ENCODE measurements around the gene RALGDS. TPM values are rescaled to one million over a fixed set of nuclear protein-coding genes. Genes with fewer than 3 reads are reported as not detected.
"Not testable (repeated sequence)": the region's sequence is repeated elsewhere in the genome, so short reads cannot be mapped to it uniquely, and the experiment has no call there.

Gene RALGDS
- total RNA-seq, 1 donor from 2014 or later = 19.0 TPM

DNA sequence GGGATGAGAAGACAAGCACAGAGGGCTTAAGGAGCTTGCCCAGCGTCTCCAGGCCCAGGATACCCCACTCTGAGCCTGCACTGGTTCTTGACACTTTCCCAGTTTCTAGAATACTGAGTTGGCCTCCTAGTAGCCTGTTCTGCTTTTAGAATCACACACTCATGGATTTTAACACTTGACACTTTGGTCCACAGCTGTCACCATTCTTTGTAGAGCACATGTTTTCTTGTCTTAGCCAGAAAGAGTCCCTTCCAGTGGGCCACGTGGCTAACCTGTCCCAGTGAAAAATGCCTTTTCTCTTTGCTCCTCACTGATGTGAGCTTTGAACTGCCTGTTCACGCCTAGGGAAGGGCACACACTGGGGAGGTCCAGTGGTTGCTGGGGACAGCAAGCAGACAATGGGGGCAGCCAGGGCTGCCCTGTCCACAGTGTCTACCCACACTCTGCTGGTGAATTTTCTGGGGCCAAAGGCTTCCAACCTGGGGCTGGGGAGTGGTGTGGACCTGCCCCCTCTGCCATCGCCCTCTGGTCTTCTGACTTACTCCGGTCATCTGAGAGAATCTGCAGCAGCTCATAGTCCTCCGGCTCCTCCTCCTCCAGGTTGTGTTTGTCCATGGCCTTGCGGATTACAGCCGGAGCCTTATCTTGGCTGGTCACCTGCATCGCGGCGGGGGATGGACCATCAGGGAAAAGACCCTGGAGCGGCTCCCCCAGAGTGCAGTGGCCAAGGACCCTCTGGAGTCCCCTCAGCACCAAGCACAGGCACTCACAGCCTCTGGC is 21.1 kb downstream of the RALGDS start:
- peaks cover 16% of the 10 kb centered on the region for H3K9me3 Mint-ChIP-seq (ENCODE audit: low read depth)

DNA sequence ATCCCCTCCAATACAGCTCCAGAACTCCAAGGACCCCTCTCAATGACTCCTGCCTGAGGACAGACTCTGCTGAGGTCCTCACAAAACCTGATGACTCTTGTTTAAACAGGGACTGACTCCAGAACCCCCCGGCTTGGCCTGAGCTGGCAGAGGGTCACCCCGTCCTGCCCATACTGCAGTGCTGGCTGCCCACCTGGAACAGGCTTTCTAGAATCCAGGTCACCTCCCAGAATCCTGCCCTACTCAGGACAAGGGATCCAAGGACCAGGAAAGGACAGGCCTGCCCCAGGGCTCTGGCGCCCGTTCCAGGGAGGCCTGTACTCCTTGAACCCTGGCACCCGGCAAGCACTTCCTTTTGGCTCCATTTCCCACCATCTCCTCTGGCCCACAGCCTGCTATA is 22.2 kb downstream of the RALGDS start:
- Mint-ChIP-seq H3K27ac (ENCODE audit: unreplicated experiment) (no peak overlapping the region), H3K4me3 (ENCODE audit: unreplicated experiment) (no peak overlapping the region), H3K4me1 (ENCODE audit: low read depth) (no peaks in the 10 kb centered on the region), H3K9me3 (ENCODE audit: low read depth) (peaks cover 18% of the 10 kb centered on the region), H3K27me3 (ENCODE audit: low read depth) (no peaks in the 10 kb centered on the region), H3K36me3 (ENCODE audit: low read depth) (peaks cover 49% of the 10 kb centered on the region)
- TF ChIP-seq, protein P1, sequence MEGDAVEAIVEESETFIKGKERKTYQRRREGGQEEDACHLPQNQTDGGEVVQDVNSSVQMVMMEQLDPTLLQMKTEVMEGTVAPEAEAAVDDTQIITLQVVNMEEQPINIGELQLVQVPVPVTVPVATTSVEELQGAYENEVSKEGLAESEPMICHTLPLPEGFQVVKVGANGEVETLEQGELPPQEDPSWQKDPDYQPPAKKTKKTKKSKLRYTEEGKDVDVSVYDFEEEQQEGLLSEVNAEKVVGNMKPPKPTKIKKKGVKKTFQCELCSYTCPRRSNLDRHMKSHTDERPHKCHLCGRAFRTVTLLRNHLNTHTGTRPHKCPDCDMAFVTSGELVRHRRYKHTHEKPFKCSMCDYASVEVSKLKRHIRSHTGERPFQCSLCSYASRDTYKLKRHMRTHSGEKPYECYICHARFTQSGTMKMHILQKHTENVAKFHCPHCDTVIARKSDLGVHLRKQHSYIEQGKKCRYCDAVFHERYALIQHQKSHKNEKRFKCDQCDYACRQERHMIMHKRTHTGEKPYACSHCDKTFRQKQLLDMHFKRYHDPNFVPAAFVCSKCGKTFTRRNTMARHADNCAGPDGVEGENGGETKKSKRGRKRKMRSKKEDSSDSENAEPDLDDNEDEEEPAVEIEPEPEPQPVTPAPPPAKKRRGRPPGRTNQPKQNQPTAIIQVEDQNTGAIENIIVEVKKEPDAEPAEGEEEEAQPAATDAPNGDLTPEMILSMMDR (IDR thresholded peaks at IDR 0.05) = no peak
- DNase-seq (ENCODE audit: low spot score) = peak; percentile 58

More for the DNA sequence above, 21.1 kb downstream of the RALGDS start:
- H3K4me1 Mint-ChIP-seq (ENCODE audit: low read depth) = no peaks in the 10 kb centered on the region
- H3K27ac Mint-ChIP-seq (ENCODE audit: unreplicated experiment) = no peak overlapping the region
- H3K27me3 Mint-ChIP-seq (ENCODE audit: low read depth) = no peaks in the 10 kb centered on the region
- DNase-seq (ENCODE audit: low spot score) = peak; percentile 62
- H3K4me3 Mint-ChIP-seq (ENCODE audit: unreplicated experiment) = no peak overlapping the region
- TF ChIP-seq, protein P1 (IDR thresholded peaks at IDR 0.05) = no peak
- H3K36me3 Mint-ChIP-seq (ENCODE audit: low read depth) = peaks cover 50% of the 10 kb centered on the region

DNA sequence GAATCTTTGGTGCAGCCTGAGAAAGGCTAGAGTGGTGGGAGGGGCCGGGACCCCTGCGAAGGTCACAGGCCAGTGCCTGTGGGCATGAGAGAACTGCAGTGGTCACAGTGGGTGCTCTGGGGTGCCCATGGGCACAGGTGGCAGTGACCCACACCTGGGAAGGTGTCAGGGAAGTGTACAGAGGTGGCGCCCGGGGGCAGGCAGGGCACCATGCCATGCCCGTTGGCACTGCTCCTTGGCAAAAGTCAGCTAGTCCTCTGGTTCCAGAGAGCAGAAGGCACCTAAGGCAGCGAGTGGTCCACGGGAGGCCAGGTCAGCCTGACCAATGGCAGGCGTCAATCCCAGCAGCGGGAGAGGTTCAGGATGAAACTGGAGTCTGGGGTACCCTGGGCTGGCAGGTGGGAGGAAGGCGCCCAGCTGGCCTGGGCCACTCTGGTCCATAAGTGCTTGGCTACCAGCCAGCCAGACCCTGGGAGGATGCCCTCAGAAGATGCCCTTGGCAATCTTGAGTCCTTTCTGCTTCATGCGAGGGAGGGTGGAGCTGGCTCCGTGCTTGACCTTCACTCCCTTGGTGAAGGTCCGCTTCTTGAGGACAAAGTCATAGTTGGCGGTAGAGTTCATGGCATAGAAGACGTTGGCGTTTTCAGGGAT is 22.8 kb downstream of the RALGDS start:
- peak; percentile 77 for DNase-seq (ENCODE audit: low spot score)
- Mint-ChIP-seq H3K36me3 (ENCODE audit: low read depth) (peaks cover 49% of the 10 kb centered on the region), H3K4me1 (ENCODE audit: low read depth) (no peaks in the 10 kb centered on the region), H3K27ac (ENCODE audit: unreplicated experiment) (no peak overlapping the region), H3K27me3 (ENCODE audit: low read depth) (no peaks in the 10 kb centered on the region), H3K9me3 (ENCODE audit: low read depth) (peaks cover 18% of the 10 kb centered on the region), H3K4me3 (ENCODE audit: unreplicated experiment) (no peak overlapping the region)
- TF ChIP-seq, protein P1 (IDR thresholded peaks at IDR 0.05) = no peak

DNA sequence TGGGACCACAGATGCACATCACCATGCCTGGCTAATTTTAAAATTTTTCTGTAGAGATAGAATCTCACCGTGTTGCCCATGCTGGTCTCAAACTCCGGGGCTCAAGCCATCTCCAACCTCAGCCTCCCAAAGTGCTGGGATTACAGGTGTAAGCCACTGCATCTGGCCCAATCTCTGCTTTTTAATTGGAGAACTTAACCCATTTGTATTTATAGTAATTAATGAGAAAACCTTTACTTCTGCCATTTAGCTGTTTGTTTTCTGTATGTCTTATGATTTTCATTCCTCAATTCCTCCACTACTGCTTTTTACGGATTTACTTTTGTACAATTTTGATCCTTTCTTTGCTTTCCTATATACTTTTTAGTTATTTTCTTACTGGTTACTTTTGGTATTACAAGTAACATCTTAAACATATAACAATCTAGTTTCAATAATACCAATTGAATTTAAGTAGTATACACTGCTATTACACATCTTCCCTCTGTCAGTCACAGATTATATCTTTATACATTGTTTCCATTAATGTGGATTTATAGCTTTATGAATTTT is 26.1 kb downstream of the RALGDS start:
- no peak overlapping the region for H3K4me3 Mint-ChIP-seq (ENCODE audit: unreplicated experiment)
- H3K9me3 Mint-ChIP-seq (ENCODE audit: low read depth) = peaks cover 18% of the 10 kb centered on the region
- H3K4me1 Mint-ChIP-seq (ENCODE audit: low read depth) = no peaks in the 10 kb centered on the region
- no peak for DNase-seq (ENCODE audit: low spot score)
- peaks cover 29% of the 10 kb centered on the region for H3K36me3 Mint-ChIP-seq (ENCODE audit: low read depth)
- TF ChIP-seq, protein P1 (IDR thresholded peaks at IDR 0.05) = peak; percentile 29
- no peak overlapping the region for H3K27ac Mint-ChIP-seq (ENCODE audit: unreplicated experiment)
- H3K27me3 Mint-ChIP-seq (ENCODE audit: low read depth) = no peaks in the 10 kb centered on the region

DNA sequence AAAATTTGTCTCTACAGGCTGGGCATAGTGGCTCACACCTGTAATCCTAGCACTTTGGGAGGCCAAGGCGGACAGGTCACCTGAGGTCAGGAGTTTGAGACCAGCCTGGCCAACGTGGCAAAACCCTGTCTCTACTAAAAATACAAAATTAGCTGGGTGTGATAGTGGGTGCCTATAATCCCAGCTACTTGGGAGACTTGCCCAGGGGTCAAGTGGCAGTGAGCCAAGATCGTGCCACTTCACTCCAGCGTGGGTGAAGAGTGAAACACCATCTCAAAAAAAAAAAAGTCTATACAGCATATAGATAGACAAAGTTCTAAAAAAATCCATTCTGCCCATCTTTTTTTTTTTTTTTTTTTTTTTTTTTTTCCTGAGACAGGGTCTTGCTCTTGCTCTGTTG is 26.7 kb downstream of the RALGDS start:
- H3K9me3 Mint-ChIP-seq (ENCODE audit: low read depth) = peaks cover 18% of the 10 kb centered on the region

More for the DNA sequence above, 26.7 kb downstream of the RALGDS start:
- peaks cover 29% of the 10 kb centered on the region for H3K36me3 Mint-ChIP-seq (ENCODE audit: low read depth)
- DNase-seq (ENCODE audit: low spot score); H3K27ac Mint-ChIP-seq (ENCODE audit: unreplicated experiment); H3K4me1 Mint-ChIP-seq (ENCODE audit: low read depth); H3K4me3 Mint-ChIP-seq (ENCODE audit: unreplicated experiment); H3K27me3 Mint-ChIP-seq (ENCODE audit: low read depth): not testable (repeated sequence)

All from chondrocyte (in vitro differentiated cells).